Measurements from ENCODE around the gene IRGQ.

IRGQ gene

DNA sequence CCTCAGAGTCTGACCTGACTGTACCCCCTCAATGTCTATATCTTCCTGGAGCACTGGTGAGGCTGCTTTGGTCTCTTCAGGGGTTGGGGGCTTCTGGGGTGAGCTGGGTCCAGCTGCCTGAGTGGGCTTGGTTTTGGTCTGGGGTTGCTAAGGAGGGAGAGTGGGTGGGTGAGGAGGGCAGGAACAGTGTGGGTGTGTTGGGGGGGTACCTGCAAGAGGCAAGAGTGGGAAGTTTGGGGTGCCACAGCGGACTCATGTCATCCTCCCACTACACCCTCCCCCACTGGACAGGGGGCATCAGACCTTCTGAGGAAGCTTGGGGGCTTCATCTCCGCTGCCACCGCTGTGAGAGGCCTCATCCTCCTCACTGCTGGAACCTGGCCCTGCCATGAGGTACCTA is 49.4 kb downstream of the IRGQ start:
- no peaks in the 10 kb centered on the region for H3K4me1 ChIP-seq (ENCODE audit: control insufficient read depth, insufficient read depth, low read length)
- H3K9ac ChIP-seq (ENCODE audit: low read depth, low read length), result no peak overlapping the region
- no peak overlapping the region for H3K4me3 ChIP-seq (ENCODE audit: low read length)
- no peak overlapping the region for H3K4me2 ChIP-seq (ENCODE audit: low read length)
- peaks cover 27% of the 10 kb centered on the region for H3K36me3 ChIP-seq (ENCODE audit: insufficient read depth, low read length)
- H3K9me3 ChIP-seq (replicated peaks; ENCODE audit: low read length), result no peaks in the 10 kb centered on the region
- H3K27me3 ChIP-seq (ENCODE audit: control insufficient read depth, insufficient read depth, low read length), result no peaks in the 10 kb centered on the region

DNA sequence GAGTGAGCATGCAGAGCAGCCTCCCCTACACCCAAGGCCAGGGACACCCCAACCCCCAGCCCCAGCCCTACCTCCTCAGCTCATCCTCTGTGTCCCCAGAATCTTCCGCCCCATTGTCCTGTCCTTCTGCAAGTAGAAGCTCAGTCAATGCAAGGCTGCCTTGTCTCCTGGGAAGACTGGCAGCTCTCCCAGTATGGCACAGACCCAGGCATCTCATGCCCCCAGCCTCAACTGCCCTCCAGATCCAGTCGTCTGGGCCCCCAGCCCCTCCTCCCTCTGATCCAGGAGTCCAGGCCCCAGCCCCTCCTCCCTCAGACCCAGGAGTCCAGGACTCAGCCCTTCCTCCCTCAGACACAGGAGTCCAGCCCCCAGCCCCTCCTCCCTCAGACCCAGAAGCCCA is 50.0 kb downstream of the IRGQ start:
- Histone ChIP-seq H3K36me3 (ENCODE audit: insufficient read depth, low read length) (peaks cover 25% of the 10 kb centered on the region), H3K9ac (ENCODE audit: low read depth, low read length) (no peak overlapping the region)

DNA sequence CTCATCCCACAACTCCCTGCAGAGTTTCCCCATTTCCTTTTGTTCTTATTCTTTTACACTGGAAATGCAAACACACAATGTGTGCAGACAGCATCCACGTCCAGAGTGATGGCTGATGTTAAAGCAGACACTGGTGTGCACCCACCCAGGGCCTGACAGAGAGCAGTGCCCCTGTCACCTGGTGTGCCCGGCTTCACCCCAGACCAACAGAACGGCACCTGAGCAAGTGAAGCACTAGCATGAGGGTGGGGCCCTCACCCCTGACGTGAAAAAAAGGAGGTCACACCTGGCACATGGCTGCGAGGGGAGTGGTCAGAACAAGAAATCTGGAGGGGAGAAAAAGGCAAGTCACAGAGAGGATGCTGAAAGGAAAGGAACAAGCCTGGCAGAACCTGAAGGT is 50.7 kb downstream of the IRGQ start:
- no peak overlapping the region for H3K9ac ChIP-seq (ENCODE audit: low read depth, low read length)
- H3K27me3 ChIP-seq (ENCODE audit: control insufficient read depth, insufficient read depth, low read length), result no peaks in the 10 kb centered on the region
- peaks cover 25% of the 10 kb centered on the region for H3K36me3 ChIP-seq (ENCODE audit: insufficient read depth, low read length)
- H3K4me2 ChIP-seq (ENCODE audit: low read length), result no peak overlapping the region
- H3K4me1 ChIP-seq (ENCODE audit: control insufficient read depth, insufficient read depth, low read length), result no peaks in the 10 kb centered on the region
- H3K9me3 ChIP-seq (replicated peaks; ENCODE audit: low read length), result no peaks in the 10 kb centered on the region
- H3K4me3 ChIP-seq (ENCODE audit: low read length), result no peak overlapping the region

More for the DNA sequence above, 50.0 kb downstream of the IRGQ start:
- H3K27me3 ChIP-seq (ENCODE audit: control insufficient read depth, insufficient read depth, low read length), result no peaks in the 10 kb centered on the region
- H3K4me2 ChIP-seq (ENCODE audit: low read length), result no peak overlapping the region
- no peaks in the 10 kb centered on the region for H3K4me1 ChIP-seq (ENCODE audit: control insufficient read depth, insufficient read depth, low read length)
- H3K9me3 ChIP-seq (replicated peaks; ENCODE audit: low read length), result no peaks in the 10 kb centered on the region
- H3K4me3 ChIP-seq (ENCODE audit: low read length), result no peak overlapping the region

DNA sequence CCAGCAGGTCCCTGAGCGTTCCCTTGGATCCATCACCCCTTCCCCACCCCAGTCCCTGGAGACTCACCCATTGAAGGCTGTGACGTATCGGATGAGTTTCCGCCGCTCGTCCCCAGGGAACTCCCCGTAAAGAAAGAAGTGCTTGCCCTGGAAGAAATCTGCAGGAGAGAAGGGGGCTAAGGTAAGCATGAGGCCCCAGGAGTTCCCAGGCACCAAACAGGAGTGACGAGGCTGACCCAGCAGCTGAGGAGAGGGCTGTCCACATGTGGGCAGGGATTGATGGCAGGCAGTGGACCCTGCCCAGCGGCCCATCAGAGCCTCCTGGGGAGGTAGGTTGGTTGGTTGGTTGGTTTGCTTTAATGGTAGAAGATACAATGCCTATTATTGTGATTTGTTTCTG is 51.9 kb downstream of the IRGQ start:
- Histone ChIP-seq H3K4me2 (ENCODE audit: low read length) (no peak overlapping the region), H3K9me3 (replicated peaks; ENCODE audit: low read length) (no peaks in the 10 kb centered on the region), H3K9ac (ENCODE audit: low read depth, low read length) (no peak overlapping the region), H3K36me3 (ENCODE audit: insufficient read depth, low read length) (peaks cover 30% of the 10 kb centered on the region), H3K4me3 (ENCODE audit: low read length) (no peak overlapping the region), H3K27me3 (ENCODE audit: control insufficient read depth, insufficient read depth, low read length) (no peaks in the 10 kb centered on the region), H3K4me1 (ENCODE audit: control insufficient read depth, insufficient read depth, low read length) (no peaks in the 10 kb centered on the region)

DNA sequence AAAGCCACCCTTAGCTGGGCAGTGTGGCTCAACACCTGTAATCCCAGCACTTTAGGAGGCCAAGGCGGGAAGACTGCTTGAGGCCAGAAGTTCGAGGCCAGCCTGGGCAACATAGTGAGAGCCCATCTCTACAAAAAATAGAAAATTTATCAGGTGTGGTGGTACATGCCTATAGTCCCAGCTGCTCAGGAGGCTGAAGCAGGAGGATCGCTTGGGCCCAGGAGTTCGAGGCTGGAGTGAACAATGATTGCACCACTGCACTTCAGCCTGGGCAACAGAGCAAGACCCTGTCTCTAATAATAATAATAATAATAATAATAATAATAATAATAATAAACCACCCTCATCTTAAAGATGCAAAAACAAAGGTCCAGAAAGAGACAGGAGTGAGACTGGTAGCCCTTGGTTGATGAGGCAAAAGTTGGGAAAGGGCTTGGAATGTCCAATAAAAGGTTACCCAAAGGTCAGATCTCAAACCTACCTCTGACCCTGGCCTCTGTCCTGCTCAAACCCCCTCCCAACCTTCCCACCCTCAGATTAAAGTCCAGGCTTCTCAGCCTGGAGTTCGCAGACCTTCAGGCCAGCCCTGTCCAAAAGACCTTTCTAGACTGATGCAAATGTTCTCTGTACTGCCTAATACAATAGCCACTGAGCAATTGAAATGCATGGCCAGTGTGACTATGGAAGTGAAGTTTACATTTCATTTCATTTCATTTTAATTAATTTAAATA is 53.8 kb downstream of the IRGQ start:
- no peak overlapping the region for H3K4me3 ChIP-seq (ENCODE audit: low read length)
- H3K9ac ChIP-seq (ENCODE audit: low read depth, low read length), result no peak overlapping the region
- H3K36me3 ChIP-seq (ENCODE audit: insufficient read depth, low read length), result peaks cover 43% of the 10 kb centered on the region
- no peaks in the 10 kb centered on the region for H3K4me1 ChIP-seq (ENCODE audit: control insufficient read depth, insufficient read depth, low read length)
- no peaks in the 10 kb centered on the region for H3K9me3 ChIP-seq (replicated peaks; ENCODE audit: low read length)
- no peaks in the 10 kb centered on the region for H3K27me3 ChIP-seq (ENCODE audit: control insufficient read depth, insufficient read depth, low read length)
- no peak overlapping the region for H3K4me2 ChIP-seq (ENCODE audit: low read length)

DNA sequence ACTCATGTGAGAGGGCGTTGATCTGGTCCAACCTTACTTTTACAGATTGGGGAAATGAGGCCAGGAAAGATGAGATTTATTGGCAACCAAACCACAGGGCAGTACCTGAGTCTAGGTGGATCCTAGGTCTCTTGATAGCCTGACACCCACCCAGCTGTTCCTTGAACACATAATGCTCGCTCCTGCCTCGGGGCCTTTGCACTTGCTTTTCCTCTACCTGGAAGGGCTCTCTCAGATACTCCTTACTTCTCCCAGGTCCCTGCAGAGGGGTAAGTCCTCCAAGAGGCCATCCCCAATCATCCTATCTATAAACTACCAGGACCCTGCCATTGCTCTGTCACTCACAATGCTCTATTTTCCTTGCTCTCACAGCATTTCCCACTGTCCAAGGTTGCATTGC is 55.6 kb downstream of the IRGQ start:
- Histone ChIP-seq H3K4me3 (ENCODE audit: low read length) (no peak overlapping the region), H3K4me2 (ENCODE audit: low read length) (no peak overlapping the region), H3K36me3 (ENCODE audit: insufficient read depth, low read length) (peaks cover 43% of the 10 kb centered on the region), H3K27me3 (ENCODE audit: control insufficient read depth, insufficient read depth, low read length) (no peaks in the 10 kb centered on the region), H3K9me3 (replicated peaks; ENCODE audit: low read length) (no peaks in the 10 kb centered on the region), H3K9ac (ENCODE audit: low read depth, low read length) (no peak overlapping the region), H3K4me1 (ENCODE audit: control insufficient read depth, insufficient read depth, low read length) (no peaks in the 10 kb centered on the region)

DNA sequence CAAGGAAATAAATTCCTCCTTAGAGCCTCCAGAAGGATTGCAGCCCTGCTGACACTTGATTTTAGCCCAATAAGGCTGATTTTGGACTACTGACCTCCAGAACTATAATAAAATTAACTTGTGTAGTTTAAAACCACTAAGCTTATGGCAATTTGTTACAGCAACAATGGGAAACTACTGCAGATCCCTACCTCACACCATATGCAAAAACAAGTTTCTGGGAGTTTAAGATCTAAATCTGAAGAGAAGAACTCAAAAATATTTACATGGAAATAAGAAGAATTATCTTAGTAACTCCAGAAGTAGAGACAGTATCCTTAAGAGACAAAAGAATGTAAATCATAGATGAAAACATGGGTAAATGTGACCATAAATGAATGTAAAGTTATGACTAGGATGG is 57.0 kb downstream of the IRGQ start:
- peaks cover 43% of the 10 kb centered on the region for H3K36me3 ChIP-seq (ENCODE audit: insufficient read depth, low read length)
- no peak overlapping the region for H3K4me3 ChIP-seq (ENCODE audit: low read length)
- no peak overlapping the region for H3K4me2 ChIP-seq (ENCODE audit: low read length)
- H3K4me1 ChIP-seq (ENCODE audit: control insufficient read depth, insufficient read depth, low read length), result peaks cover 5% of the 10 kb centered on the region
- no peaks in the 10 kb centered on the region for H3K9me3 ChIP-seq (replicated peaks; ENCODE audit: low read length)
- H3K27me3 ChIP-seq (ENCODE audit: control insufficient read depth, insufficient read depth, low read length), result no peaks in the 10 kb centered on the region
- H3K9ac ChIP-seq (ENCODE audit: low read depth, low read length), result no peak overlapping the region

DNA sequence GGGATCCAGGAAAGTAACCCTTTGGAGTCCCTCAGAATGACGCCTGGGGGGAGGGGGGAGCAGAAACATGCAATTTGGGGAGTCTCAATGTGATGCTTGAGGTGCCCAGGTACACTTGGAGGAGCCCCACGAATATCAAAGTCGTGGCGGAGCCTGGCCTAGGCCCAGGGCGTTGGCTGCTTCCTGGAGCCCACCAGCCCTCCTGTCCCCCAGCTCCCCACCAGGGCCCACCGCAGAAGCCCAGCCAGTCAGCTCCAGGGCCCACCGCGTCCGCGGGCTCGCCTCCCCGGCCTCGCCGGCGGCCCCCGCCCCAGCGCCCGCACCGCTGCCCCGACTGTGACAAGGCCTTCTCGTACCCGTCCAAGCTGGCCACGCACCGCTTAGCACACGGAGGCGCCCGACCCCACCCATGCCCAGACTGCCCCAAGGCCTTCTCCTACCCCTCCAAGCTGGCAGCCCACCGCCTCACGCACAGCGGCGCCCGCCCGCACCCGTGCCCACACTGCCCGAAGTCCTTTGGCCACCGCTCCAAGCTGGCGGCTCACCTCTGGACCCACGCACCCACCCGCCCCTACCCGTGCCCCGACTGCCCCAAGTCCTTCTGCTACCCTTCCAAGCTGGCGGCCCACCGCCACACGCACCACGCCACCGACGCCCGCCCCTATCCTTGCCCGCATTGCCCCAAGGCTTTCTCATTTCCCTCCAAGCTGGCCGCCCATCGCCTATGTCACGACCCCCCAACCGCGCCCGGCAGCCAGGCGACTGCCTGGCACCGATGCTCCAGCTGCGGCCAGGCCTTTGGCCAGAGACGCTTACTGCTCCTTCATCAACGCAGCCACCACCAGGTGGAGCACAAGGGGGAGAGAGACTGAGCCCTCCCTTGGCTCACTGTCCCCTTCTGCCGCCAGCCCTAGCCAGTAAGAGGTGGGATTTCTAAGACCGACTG is 60.8 kb downstream of the IRGQ start:
- no peaks in the 10 kb centered on the region for H3K9me3 ChIP-seq (replicated peaks; ENCODE audit: low read length)
- no peaks in the 10 kb centered on the region for H3K27me3 ChIP-seq (ENCODE audit: control insufficient read depth, insufficient read depth, low read length)
- H3K9ac ChIP-seq (ENCODE audit: low read depth, low read length), result no peak overlapping the region
- peak overlapping the region; percentile 92 for H3K4me2 ChIP-seq (ENCODE audit: low read length)
- H3K4me1 ChIP-seq (ENCODE audit: control insufficient read depth, insufficient read depth, low read length), result peaks cover 21% of the 10 kb centered on the region
- peaks cover 17% of the 10 kb centered on the region for H3K36me3 ChIP-seq (ENCODE audit: insufficient read depth, low read length)
- no peak overlapping the region for H3K4me3 ChIP-seq (ENCODE audit: low read length)

Measured in skeletal muscle satellite cell (primary cell).